K562 (cell line): ENCODE data around the gene TRNAU1AP. TPM values are rescaled to one million over a fixed set of nuclear protein-coding genes. Genes with fewer than 3 reads are reported as not detected.

Experiments used
- CHD1 ChIP-seq: fragments of 200-600 bp; sonication (generic); IDR thresholded peaks from one replicate; pipeline ENCODE4 v1.6.1; 2012; ENCODE audit warnings: mild to moderate bottlenecking, moderate library complexity, low read length, inconsistent platforms
- CREB1 ChIP-seq, 2 experiments: sonication (generic) in 1 of 2; formaldehyde crosslinking in 1 of 2; IDR thresholded peaks; 2 replicates each; pipeline versions ENCODE4 v1.6.1 to v1.8.0; 2012 to 2022; ENCODE audit warnings: inconsistent platforms in 1 of 2, mild to moderate bottlenecking in 1 of 2, missing genetic modification reagents in 1 of 2, moderate library complexity in 1 of 2
- CXXC5 ChIP-seq: fragments of 250-450 bp; sonication (Bioruptor Pico); IDR thresholded peaks from 2 replicates; pipeline ENCODE4 v1.8.0; 2022; ENCODE audit warnings: inconsistent platforms, mild to moderate bottlenecking, moderate library complexity
- ETS2 ChIP-seq: IDR thresholded peaks from 2 replicates; pipeline ENCODE4 v1.6.1; 2016; ENCODE audit warnings: borderline replicate concordance, missing genetic modification characterization, mild to moderate bottlenecking, moderate library complexity, missing compliant biosample characterization; ENCODE audit not compliant: poor library complexity, severe bottlenecking
- HDAC8 ChIP-seq: fragments of 450-650 bp; IDR thresholded peaks from 2 replicates; pipeline ENCODE4 v1.6.1; 2016; ENCODE audit warnings: mild to moderate bottlenecking, missing genetic modification characterization, moderate library complexity, missing compliant biosample characterization
- ILF3 ChIP-seq: fragments of 450-650 bp; IDR thresholded peaks from 2 replicates; pipeline ENCODE4 v1.6.1; 2018; ENCODE audit warnings: antibody characterized with exemption, mild to moderate bottlenecking, moderate library complexity, borderline replicate concordance
- KLF6 ChIP-seq: fragments of 250-450 bp; sonication (Bioruptor Pico); IDR thresholded peaks from 2 replicates; pipeline ENCODE4 v1.4.0; 2020; ENCODE audit warnings: mild to moderate bottlenecking, moderate library complexity, borderline replicate concordance
- MED1 ChIP-seq: sonication (generic); formaldehyde crosslinking; IDR thresholded peaks from 2 replicates; pipeline ENCODE4 v1.8.1; 2023; ENCODE audit warnings: missing genetic modification reagents, borderline replicate concordance
- NFATC3 ChIP-seq: fragments of 450-650 bp; IDR thresholded peaks from 2 replicates; pipeline ENCODE4 v1.6.1; 2017; ENCODE audit warnings: mild to moderate bottlenecking
- PHB2 ChIP-seq: fragments of 450-650 bp; IDR thresholded peaks from 2 replicates; pipeline ENCODE4 v1.6.1; 2017; ENCODE audit warnings: low read depth
- PYGO2 ChIP-seq: fragments of 450-650 bp; IDR thresholded peaks from 2 replicates; pipeline ENCODE4 v1.6.1; 2016; ENCODE audit warnings: mild to moderate bottlenecking, missing genetic modification characterization, moderate library complexity, missing compliant biosample characterization
- ZBTB1 ChIP-seq: sonication (generic); formaldehyde crosslinking; IDR thresholded peaks from 2 replicates; pipeline ENCODE4 v1.8.1; 2023; ENCODE audit warnings: missing genetic modification reagents, low read depth, mild to moderate bottlenecking, borderline replicate concordance
- ZNF212 ChIP-seq: fragments of 450-650 bp; formaldehyde crosslinking; IDR thresholded peaks from 2 replicates; pipeline ENCODE4 v1.4.0; 2020; ENCODE audit warnings: mild to moderate bottlenecking
- ZNF740 ChIP-seq, 3 experiments: fragments of 200-800 bp in 1 of 3; sonication (Bioruptor generic) in 1 of 3; sonication (generic) in 1 of 3; formaldehyde crosslinking in 1 of 3; IDR thresholded peaks; 2 replicates each; pipeline versions ENCODE4 v1.6.1 to v1.8.0; 2016 to 2022; ENCODE audit warnings: mild to moderate bottlenecking in 2 of 3, missing compliant biosample characterization in 2 of 3, missing genetic modification characterization in 2 of 3, missing genetic modification reagents in 1 of 3
- ZNF75A ChIP-seq: fragments of 450-650 bp; formaldehyde crosslinking; IDR thresholded peaks from 2 replicates; pipeline ENCODE4 v1.4.0; 2020; ENCODE audit warnings: mild to moderate bottlenecking
- polyA plus RNA-seq, 8 experiments: library from polyadenylated mRNA; depleted of rRNA in 4 of 8; stranded (reverse) in 5 of 8; unstranded in 3 of 8; fragments of >200 nt; fragmentation: Nextera tagmentation in 2 of 8; fragmentation: Illumina TruSeq in 1 of 8; extraction: Ambion mirVana in 2 of 8; extraction: Trizol in 1 of 8; gene quantifications; 2 replicates each; pipeline versions ENCODE4 v1.2.1 to v1.2.3, GENCODE V29; 2011 to 2014; ENCODE audit warnings: inconsistent platforms in 1 of 8, missing spikeins in 1 of 8
- total RNA-seq, 7 experiments: library from RNA; depleted of rRNA in 6 of 7; stranded (reverse); fragments of >200 nt in 6 of 7; fragmentation: Illumina TruSeq in 2 of 7; extraction: Trizol in 2 of 7; gene quantifications; 2 replicates each; pipeline versions ENCODE4 v1.2.1 to v1.2.3, GENCODE V29; 2011 to 2021; ENCODE audit warnings: low replicate concordance in 1 of 7
- TF ChIP-seq, protein P1 (sequence below), 2 experiments: fragments of 200-800 bp in 1 of 2; sonication (Bioruptor generic) in 1 of 2; sonication (generic) in 1 of 2; formaldehyde crosslinking in 1 of 2; IDR thresholded peaks in 1 of 2; conservative IDR thresholded peaks in 1 of 2; 2 replicates each; pipeline versions ENCODE4 v1.5.0 to v1.6.1; 2016 to 2020; ENCODE audit warnings: missing compliant biosample characterization in 1 of 2, missing genetic modification characterization in 1 of 2, missing genetic modification reagents in 1 of 2
- TF ChIP-seq, protein P2 (sequence below): sonication (generic); formaldehyde crosslinking; IDR thresholded peaks from 2 replicates; pipeline ENCODE4 v1.8.0; 2022; ENCODE audit warnings: mild to moderate bottlenecking, missing genetic modification reagents, borderline replicate concordance
- TF ChIP-seq, protein P3 (sequence below): fragments of 200-800 bp; sonication (Bioruptor generic); IDR thresholded peaks from 2 replicates; pipeline ENCODE4 v1.6.1; 2017; ENCODE audit warnings: missing genetic modification characterization, missing compliant biosample characterization

Gene TRNAU1AP
- total and polyA plus RNA-seq, 9 of the 15 experiments (the other 6 are each of a cell fraction or from before 2014, with no cell fraction given) = 34.9 to 110 (median 46.3) TPM

DNA sequence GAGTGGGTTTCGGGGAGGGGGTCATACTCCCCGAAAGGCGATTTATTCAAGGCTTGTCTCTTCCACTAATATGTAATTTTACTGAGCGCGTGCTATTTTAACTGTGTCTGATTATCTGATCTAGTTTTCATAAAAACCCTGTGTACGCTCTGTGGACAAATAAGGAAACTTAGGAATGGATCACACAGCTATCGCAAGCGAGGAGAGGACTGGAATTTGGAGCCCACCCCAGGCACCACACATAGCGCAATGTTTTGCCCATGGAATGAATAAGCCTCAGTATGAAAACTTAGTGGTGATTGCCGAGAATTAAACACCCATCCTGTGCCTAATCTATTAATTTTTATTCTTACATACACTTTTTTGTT lies 29.3 kb downstream of the TRNAU1AP start (continued):
- no peak for TF ChIP-seq ZNF75A (CRISPR knock-in tag)
- TF ChIP-seq ETS2 (tag) = no peak
- no peak for TF ChIP-seq HDAC8 (tag)
- no peak for TF ChIP-seq CREB1 (IDR thresholded peaks at IDR 0.05)
- no peak for TF ChIP-seq CREB1 (CRISPR knock-in tag; IDR thresholded peaks at IDR 0.05)
- no peak for TF ChIP-seq PHB2
- TF ChIP-seq ZNF740 (CRISPR knock-in tag; IDR thresholded peaks at IDR 0.05) = no peak; the same call in 1 of the 2 replicates
- TF ChIP-seq ZNF740 (tag; IDR thresholded peaks at IDR 0.05) = 0 out of 4 replicates have a peak, but pooled peaks of 1 of the 2 experiments have one; percentile 16
- TF ChIP-seq ZBTB1 (CRISPR knock-in tag) = peak; percentile 7; the same call in 1 of the 2 replicates
- TF ChIP-seq MED1 (CRISPR knock-in tag) = no peak
- TF ChIP-seq, protein P1, sequence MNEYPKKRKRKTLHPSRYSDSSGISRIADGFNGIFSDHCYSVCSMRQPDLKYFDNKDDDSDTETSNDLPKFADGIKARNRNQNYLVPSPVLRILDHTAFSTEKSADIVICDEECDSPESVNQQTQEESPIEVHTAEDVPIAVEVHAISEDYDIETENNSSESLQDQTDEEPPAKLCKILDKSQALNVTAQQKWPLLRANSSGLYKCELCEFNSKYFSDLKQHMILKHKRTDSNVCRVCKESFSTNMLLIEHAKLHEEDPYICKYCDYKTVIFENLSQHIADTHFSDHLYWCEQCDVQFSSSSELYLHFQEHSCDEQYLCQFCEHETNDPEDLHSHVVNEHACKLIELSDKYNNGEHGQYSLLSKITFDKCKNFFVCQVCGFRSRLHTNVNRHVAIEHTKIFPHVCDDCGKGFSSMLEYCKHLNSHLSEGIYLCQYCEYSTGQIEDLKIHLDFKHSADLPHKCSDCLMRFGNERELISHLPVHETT (CRISPR knock-in tag; conservative IDR thresholded peaks at IDR 0.05 in 1 of 2, IDR thresholded peaks at IDR 0.05 in 1 of 2) = no peak
- no peak for TF ChIP-seq PYGO2 (tag)
- TF ChIP-seq ILF3 = no peak
- no peak for TF ChIP-seq KLF6 (CRISPR knock-in tag)
- TF ChIP-seq ZNF212 = no peak
- TF ChIP-seq CHD1 = no peak
- TF ChIP-seq, protein P2, sequence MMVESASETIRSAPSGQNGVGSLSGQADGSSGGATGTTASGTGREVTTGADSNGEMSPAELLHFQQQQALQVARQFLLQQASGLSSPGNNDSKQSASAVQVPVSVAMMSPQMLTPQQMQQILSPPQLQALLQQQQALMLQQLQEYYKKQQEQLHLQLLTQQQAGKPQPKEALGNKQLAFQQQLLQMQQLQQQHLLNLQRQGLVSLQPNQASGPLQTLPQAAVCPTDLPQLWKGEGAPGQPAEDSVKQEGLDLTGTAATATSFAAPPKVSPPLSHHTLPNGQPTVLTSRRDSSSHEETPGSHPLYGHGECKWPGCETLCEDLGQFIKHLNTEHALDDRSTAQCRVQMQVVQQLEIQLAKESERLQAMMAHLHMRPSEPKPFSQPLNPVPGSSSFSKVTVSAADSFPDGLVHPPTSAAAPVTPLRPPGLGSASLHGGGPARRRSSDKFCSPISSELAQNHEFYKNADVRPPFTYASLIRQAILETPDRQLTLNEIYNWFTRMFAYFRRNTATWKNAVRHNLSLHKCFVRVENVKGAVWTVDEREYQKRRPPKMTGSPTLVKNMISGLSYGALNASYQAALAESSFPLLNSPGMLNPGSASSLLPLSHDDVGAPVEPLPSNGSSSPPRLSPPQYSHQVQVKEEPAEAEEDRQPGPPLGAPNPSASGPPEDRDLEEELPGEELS (CRISPR knock-in tag) = 0 out of 2 replicates have a peak, but pooled peaks have one; percentile 21
- TF ChIP-seq CXXC5 = no peak
- 0 out of 2 replicates have a peak, but pooled peaks have one; percentile 8 for TF ChIP-seq NFATC3
- TF ChIP-seq, protein P3, sequence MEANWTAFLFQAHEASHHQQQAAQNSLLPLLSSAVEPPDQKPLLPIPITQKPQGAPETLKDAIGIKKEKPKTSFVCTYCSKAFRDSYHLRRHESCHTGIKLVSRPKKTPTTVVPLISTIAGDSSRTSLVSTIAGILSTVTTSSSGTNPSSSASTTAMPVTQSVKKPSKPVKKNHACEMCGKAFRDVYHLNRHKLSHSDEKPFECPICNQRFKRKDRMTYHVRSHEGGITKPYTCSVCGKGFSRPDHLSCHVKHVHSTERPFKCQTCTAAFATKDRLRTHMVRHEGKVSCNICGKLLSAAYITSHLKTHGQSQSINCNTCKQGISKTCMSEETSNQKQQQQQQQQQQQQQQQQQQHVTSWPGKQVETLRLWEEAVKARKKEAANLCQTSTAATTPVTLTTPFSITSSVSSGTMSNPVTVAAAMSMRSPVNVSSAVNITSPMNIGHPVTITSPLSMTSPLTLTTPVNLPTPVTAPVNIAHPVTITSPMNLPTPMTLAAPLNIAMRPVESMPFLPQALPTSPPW (CRISPR knock-in tag) = no peak; the same call in 1 of the 2 replicates
